Measurements from ENCODE around the gene LARGE1.

LARGE1 gene

GRCh38 chr22:33515795-33516194 is 404.5 kb downstream of the LARGE1 start:
- no peak for DNase-seq

GRCh38 chr22:33513388-33514338 is 406.6 kb downstream of the LARGE1 start:
- DNase-seq, result no peak

GRCh38 chr22:33512908-33513307 is 407.4 kb downstream of the LARGE1 start:
- no peak for DNase-seq

GRCh38 chr22:33510429-33510904 is 409.8 kb downstream of the LARGE1 start:
- no peak for DNase-seq

GRCh38 chr22:33504941-33505625 is 415.2 kb downstream of the LARGE1 start:
- DNase-seq, result no peak

DNA sequence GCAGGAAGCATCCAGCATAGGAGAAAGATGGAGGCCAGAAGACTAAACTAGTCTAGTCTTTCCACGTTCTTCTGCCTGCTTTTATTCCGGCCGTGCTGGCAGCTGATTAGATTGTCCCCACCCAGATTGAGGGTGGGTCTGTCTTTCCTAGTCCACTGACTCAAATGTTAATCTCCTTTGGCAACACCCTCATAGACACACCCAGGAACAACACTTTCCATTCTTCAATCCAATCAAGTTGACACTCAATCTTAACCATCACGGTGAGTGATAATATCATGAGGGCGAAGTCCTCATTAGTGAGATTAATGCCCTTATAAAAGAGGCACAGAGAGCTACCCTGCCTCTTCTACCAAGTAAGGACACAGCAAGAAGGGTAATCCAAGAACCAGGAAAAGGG is 424.2 kb downstream of the LARGE1 start:
- DNase-seq, result no peak

DNA sequence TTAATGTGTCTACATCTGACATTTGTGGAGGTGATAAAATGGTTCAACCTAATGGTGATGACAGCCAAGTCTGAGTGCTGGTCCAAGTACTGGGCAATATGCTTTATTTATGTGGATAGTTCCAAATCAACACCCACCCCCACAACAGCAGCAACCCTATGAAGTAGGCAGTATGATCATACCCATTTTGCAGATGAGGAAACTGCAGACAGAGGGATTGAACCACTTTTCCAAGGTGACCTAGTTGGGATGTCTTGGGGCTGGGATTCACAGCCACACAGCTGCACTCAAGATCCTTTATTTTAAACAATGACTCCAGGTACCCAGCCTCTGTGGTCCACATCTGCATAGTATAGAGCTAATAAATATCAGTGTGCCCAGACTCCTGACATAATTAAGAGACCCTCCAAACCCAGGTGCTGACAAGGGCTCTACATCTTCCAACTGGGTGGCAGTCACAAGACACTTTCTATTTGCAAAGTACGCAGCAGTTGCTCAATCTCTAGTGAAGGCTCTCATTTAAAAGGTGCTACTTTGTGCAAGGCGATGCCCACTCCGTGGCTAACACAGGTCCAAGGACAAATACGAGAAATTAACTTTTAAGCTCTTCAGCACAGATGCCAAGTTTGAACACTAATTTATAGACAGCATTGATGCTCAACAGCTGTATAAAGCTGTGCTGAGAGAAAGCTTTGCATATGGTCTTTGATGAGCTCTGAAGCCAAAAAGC is 426.6 kb downstream of the LARGE1 start:
- DNase-seq, result no peak

- no peak for DNase-seq
Measured at GRCh38 chr22:33492210-33492651, 428.0 kb downstream of the LARGE1 start.

DNA sequence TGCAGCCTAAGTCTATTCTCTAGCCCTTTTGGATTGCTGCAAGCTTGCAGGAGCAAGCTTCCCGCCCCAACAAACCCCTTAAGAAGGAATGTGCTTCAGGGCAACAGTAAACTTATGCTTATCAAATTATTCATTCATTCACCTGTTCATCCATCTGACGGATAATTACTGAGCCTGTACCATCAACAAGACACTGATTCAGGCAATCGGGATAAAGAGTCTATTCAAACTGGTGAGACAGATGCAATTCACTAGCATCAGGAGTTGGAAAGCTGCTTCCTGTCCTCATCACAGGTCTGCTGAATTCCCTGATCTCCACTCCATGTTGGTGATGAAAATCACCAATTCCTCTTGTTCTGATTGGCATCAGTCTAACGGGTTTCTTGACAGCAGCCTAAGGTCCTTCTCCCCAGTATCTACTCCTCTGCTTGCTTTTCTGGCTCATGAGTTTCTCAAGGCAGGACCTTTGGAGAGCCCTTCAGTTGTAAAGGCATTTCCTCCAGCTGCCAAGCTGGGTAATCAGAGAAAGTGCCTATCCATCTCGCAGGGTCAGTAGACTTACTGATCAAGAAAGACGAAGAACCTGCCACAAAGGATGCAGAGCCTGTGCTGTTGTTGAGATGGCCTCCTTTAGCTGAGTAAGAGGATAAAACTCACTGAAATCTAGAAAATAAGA is 433.1 kb downstream of the LARGE1 start:
- DNase-seq, result no peak

GRCh38 chr22:33481550-33481949 is 438.7 kb downstream of the LARGE1 start:
- no peak for DNase-seq

- DNase-seq, result no peak
Measured at GRCh38 chr22:33477120-33478111, 442.9 kb downstream of the LARGE1 start.

- no peak for DNase-seq
Measured at GRCh38 chr22:33476716-33477115, 443.6 kb downstream of the LARGE1 start.

DNA sequence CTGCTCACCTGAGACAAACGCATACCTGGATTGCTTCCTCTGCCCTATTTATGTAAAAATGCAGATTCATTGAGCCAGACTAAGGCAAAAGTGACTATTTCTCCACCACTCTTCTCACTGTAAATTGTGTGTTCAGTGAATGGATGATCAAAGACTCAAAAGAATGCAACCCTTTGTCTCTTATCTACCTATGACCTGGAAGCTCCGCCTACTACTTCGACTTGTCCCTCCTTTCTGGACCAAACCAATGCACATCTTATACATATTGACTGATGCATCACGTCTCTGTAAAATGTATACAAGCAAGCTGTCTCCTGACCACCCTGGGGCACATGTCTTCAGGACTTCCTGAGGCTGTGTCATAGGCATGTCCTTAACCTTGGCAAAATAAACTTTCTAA is 444.1 kb downstream of the LARGE1 start:
- no peak for DNase-seq

DNA sequence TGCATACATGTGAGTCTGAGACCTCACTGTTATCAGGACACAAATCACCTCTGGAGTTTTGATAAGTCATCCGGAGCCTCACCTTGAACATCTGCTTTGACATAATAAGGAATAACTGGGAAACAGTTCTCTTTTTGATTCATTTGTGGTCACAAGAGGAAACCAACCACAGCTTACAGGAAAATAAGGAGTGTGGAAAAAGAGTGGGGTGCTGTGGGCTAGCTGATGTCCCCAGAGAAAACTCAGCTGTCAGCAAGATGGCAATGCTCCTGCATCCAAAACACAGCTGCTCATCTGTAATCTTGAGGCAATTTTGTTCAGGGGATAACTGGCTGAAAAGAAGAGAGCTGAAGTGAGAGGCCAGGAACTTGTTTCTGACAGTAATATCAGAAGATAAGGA is 445.7 kb downstream of the LARGE1 start:
- DNase-seq, result no peak

GRCh38 chr22:33472462-33473344 is 447.6 kb downstream of the LARGE1 start:
- no peak for DNase-seq

DNA sequence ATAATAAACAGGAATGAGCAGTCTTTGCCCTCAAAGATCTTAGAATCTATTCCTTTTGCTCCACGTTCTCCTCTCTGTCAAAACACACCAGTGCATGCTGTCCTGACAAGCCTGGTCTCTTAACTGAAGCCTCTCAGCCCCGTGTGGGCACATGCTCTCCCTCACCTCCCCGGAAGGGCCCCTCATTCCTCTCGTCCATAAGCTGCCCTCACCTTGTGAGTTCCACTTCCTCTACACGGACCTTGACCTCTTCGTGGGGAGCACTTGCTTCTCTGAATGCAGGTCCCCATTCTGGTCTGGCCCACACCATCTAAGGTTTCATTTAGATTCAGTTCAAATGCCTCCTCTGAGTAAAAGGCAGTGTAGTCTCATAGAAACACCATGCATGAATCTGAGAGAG is 449.8 kb downstream of the LARGE1 start:
- no peak for DNase-seq

GRCh38 chr22:33467620-33468095 is 452.6 kb downstream of the LARGE1 start:
- no peak for DNase-seq

DNA sequence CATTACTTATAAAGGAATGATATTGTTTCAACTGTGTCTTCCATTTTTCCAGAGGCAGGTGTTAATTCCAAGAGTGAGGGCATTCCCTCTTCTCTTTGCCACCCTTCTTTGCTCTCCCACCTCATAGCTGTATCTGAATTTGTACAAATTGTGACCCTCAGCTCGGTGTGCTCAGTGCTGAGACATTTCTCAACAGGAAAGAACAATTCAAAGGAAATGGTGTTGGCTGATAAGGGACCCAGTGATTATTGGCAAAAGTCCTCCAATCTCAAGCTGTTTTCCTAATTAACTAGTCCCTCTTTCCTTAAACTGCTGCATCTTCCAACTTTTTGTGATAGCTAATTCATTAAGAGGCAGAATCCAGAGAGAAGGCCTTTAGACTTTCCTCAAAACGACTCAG is 453.2 kb downstream of the LARGE1 start:
- no peak for DNase-seq

GRCh38 chr22:33465554-33465953 is 454.7 kb downstream of the LARGE1 start:
- no peak for DNase-seq

- DNase-seq, result no peak
Measured at GRCh38 chr22:33464698-33465097, 455.6 kb downstream of the LARGE1 start.
